Esophagus muscularis mucosa (tissue), 3 donors: Measurements from ENCODE around the gene SPTA1.

Experiments used
- CTCF ChIP-seq, 3 experiments: fragments of 200-600 bp in 2 of 3; fragments of 450-650 bp in 1 of 3; sonication (generic) in 2 of 3; IDR thresholded peaks; one replicate each; pipeline ENCODE4 v1.5.1; 2017 to 2019; ENCODE audit warnings: antibody characterized with exemption in 3 of 3, mild to moderate bottlenecking in 2 of 3, moderate library complexity in 1 of 3
- POLR2AphosphoS5 ChIP-seq, 2 donors: sonication (generic); formaldehyde crosslinking; IDR thresholded peaks; one replicate each; pipeline ENCODE4 v1.6.1; 2017; ENCODE audit warnings: antibody characterized with exemption in 2 of 2

DNA sequence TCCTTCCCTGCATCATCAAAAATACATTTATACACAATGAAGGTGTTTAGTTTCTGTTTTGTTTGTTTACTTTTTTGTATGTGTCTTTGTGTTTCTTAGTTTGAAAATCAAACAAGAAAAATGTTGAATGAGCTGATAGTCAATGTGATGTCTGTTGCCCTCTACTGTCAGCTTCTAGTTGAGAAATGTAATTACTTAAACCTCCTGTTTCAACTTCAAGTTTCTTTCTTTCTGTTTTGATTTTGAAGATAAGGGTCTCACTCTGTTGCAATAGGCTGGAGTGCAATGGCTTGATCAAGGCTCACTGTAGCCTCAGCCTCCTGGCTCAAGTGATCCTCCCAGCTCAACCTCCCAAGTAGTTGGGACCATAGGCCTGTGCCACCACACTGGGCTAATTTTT is 37.5 kb downstream of the SPTA1 start:
- TF ChIP-seq CTCF (IDR thresholded peaks at IDR 0.05): no peak
- no peak for TF ChIP-seq POLR2AphosphoS5 (IDR thresholded peaks at IDR 0.05)
